GM18867 (cell line): ENCODE results near the gene ZNF430.
"Not testable (repeated sequence)": the region's sequence is repeated elsewhere in the genome, so short reads cannot be mapped to it uniquely, and the experiment has no call there.

Source experiments
- ATAC-seq: cut with Tn5 transposase; IDR thresholded peaks from one replicate; pipeline ENCODE4 v1.9.1; 2021; ENCODE audit warnings: mild to moderate bottlenecking, moderate library complexity; ENCODE audit not compliant: unreplicated experiment

The ZNF430 gene

GRCh38 chr19:21020298-21021227, at the start of gene ZNF430:
ZNF430 (plus strand) TSS chr19:21020657; CDS start chr19:21020801, 144 bp downstream.
- ATAC-seq, result peak; percentile 96

GRCh38 chr19:20992788-20993187, 27.7 kb upstream of the ZNF430 start:
- ATAC-seq, result not testable (repeated sequence)

DNA sequence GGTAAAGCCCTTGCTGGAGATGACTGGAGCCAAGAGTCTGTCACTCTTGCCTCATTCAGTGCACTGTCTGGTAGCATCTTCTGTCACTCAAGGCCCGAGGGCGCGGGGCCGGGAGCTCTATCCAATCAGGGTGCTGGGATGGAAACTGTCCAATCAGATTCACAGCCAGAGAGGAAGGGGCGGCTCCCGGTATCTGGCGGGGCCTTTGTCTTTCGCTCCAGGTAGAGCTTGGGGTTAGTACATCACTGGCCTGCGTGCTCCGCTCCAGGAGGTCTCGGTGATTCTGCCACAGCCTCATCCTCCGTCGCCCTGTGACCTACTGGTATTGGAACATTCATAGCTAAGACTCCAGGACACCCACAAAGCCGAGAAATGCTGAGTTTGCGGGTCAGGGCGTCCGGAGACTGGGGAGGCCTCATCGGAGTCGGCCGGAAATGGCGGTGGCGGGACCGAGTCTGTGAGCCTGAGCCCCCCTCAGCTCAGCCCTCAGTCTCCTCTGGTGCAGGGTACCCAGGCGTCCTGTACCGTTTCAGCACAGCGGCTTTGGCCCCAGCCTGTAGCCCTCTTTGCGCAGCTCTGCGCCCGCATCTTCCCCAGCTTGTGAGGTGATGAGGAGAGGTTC, 20.6 kb upstream of the ZNF430 start:
- ATAC-seq, result peak; percentile 99

DNA sequence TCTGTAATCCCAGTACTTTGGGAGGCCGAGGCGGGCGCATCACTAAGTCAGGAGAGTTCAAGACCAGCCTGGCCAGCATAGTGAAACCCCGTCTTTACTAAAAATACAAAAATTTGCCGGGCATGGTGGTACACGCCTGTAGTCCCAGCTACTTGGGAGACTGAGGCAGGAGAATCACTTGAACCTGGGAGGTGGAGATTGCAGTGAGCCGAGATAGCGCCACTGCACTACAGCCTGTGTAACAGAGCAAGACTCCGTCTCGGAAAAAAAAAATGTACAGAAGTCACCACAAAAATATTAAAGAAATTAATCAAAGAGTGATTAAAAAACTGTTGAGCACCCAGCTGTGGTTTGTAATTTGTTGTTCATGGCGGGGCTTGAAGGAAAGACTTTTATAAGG, 781 bp downstream of the ZNF430 start:
- not testable (repeated sequence) for ATAC-seq

DNA sequence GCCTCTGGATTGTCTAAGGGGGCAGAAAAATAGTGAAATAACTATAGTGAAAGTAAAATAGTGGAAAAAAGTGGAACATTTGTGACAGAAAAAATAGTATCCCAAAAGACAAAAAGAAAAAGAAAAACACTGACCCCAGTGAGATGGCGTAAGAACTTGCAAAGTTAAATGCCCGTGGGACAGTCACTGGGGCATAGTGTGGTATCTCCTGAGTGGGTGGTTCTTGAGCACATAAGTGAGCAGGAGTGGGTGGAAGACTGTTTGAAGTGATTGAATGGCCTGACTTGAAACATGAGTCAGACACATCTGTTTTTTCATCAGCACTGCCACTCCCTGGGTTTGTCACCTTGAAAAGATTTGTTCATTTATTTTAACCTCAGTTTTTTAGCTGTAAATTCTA, 2.5 kb downstream of the ZNF430 start:
- ATAC-seq, result no peak

GRCh38 chr19:21023901-21024300, 3.4 kb downstream of the ZNF430 start:
- ATAC-seq, result no peak

DNA sequence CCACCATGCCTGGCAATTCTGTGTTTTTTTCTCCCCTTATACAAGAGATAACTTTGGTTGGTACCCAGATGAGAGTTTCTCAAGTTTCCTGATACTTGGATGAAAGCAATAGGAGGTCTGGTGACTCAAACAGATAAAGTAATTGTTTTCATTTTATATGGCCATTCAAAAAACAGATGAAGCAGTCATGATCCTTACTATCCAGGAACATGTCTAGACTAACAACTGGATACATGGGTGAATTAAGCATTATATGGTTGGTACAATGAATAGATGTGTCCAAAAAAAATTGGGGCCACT, 8.5 kb downstream of the ZNF430 start:
- ATAC-seq, result no peak

DNA sequence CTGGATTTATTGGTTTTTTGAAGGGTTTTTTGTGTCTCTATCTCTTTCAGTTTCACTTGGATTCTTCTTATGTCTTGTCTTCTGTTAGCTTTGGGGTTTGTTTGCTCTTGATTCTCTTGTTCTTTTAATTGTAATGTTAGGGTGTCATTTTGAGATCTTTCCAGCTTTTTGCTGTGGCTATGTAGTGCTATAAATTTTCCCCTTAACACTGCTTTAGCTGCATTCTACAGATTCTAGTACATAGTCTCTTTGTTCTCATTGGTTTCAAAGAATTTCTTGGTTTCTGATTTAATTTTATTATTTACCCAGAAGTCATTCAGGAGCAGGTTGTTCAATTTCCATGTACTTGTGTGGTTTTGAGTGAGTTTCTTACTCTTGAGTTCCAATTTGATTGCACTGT, 24.6 kb downstream of the ZNF430 start:
- ATAC-seq, result no peak

GRCh38 chr19:21046489-21046888, 26.0 kb downstream of the ZNF430 start:
- no peak for ATAC-seq

GRCh38 chr19:21047716-21048115, 27.3 kb downstream of the ZNF430 start:
- ATAC-seq, result no peak

DNA sequence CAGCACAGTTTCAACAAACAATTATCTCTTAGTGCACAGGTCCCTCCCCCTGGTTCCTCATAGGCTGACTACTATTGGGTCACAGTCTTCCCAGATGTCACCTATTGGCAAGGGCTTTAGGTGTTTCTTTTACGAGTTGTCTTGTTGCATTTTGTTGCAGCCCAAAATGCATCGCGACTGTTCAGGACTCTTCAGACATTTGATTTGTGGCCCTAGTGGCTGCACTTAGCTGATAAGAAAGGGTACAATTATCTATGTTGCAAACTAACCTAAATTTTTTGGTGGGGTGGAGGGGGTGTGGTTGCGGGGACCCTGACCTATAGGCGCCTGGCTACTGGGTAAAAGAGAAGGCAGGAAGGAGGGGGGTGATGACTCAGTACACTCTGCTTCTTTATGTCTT, 32.4 kb downstream of the ZNF430 start:
- no peak for ATAC-seq

- ATAC-seq, result no peak
Observed at GRCh38 chr19:21065336-21065735, 44.9 kb downstream of the ZNF430 start.

DNA sequence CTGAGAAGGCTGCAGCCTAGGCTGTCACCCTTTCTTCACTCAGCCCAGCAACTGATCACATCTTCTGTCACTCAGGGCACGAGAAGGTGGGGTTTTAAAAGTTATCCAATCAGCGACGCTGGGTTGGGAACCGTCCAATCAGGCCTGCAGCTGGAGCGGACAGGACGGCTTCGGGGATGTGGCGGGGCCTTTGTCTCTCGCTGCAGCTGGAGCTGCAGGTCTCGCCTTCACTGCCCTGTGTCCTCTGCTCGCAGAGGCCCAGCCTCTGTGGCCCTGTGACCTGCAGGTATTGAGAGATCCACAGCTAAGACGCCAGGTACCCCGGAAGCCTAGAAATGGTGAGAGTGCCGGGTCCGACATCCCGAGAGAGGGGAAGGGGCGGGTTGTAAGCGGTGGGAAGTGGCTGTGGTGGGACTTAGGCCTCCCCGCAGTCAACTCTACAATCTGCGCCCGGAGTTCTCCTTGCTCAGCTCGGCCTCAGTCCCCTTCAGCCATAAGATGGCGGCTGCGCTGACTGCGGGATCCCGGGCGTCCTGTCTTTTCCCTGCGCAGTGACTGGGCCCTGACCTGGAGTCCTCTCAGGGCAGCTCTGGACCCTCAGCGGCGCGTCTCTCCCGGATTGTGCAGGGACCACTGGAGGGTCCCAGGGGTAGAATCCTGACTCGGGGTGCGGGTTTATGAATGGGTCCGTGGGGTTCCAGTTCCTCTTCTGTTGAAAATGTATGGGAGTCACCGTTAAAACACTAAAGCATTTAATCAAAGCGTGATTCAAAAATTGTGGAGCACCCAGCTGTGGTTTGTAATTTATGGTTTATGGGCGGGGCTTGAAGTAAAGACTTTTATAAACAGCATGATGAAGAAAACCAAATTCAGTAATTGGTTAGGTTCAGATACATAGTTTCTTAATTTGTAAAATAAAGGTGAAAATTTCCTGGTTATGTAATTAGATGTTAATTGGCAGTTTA, 61.8 kb downstream of the ZNF430 start, which contains the start of gene ZNF714:
Gene ZNF714 (plus strand): TSS at position 193 of the 965 bp plus-strand sequence. CDS start 16,066 bp downstream, outside the sequence.
- peak; percentile 99 for ATAC-seq

DNA sequence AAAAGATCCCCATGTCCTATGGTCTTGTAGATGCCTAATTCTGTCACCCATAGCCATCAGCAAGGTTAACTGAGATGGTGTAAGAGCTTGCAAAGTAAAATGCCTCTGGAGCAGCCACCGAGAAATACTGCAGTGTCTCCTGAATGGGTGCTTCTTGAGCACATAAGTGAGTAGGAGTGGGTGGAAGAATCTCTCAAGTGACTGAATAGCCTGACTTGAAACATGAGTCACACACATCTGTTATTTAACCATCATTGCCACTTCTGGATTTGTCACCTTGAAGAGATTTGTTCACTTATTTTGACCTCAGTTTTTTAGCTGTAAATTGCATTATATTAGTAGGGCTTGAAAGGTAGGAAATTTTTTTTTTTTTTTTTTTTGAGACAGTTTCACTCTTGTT, 63.9 kb downstream of the ZNF430 start:
- ATAC-seq, result no peak

- ATAC-seq, result no peak
Observed at GRCh38 chr19:21087871-21088270, 67.4 kb downstream of the ZNF430 start.

DNA sequence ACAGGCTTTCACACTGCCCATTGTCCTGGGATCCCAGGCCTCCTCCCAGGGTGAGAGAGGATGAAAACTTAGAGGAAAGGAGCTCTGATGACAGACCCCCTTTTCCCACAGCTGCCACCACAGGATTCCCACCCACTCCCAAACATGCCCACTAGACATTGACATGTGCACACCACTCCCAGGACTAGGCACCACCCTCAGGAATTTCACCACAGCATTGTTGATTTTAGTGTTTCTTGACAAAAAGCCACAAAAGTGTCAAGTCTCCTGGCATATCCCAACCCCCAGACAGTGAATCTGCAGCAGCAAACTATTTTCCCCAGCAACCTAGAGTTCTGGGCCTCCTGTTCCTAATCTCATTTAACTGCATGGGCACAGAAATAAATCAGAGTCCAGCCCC, 71.7 kb downstream of the ZNF430 start:
- ATAC-seq, result no peak

DNA sequence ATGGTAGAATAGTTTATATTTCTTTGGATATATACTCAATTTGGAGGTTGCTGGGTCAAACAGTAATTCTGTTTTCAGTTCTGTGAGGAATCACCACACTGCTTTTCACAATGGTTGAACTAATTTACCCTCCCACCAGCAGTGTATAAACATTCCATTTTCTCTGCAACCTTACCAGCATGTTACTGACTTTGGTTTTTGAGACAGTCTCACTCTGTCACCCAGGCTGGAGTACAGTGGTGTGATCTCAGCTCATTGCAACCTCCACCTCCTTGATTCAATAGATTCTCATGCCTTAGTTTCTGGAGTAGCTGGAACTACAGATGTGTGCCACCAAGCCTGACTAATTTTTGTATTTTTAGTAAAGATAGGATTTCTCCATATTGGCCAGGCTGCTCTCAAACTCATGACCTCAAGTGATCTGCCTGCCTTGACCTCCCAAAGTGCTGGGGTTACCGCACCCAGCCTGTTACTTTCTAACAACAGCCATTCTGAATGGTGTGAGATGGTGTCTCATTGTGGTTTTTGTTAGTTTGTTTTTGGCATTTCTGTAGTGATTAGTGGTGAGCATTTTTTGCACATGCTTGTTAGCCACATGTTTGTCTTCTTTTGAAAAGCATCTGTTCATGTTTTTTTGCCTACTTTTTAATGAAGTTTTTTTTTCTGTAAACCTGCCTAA, 74.0 kb downstream of the ZNF430 start:
- no peak for ATAC-seq

- no peak for ATAC-seq
Observed at GRCh38 chr19:21098291-21098690, 77.8 kb downstream of the ZNF430 start.

GRCh38 chr19:21101521-21102242, 81.2 kb downstream of the ZNF430 start:
- no peak for ATAC-seq

- no peak for ATAC-seq
Observed at GRCh38 chr19:21109116-21109515, 88.7 kb downstream of the ZNF430 start.
